NK-92 treated with Interleukin-12 subunit alpha and Interleukin-12 subunit beta, amount 100 ng/mL, for 24 hours (cell line): ENCODE results near the gene DENND6B.

Experiments used
- DNase-seq: peaks from one replicate; lab custom pipeline; 2025; lab: John Stamatoyannopoulos, UW

DENND6B gene

GRCh38 chr22:50304528-50305392 lies 22.1 kb downstream of the DENND6B start:
- DNase-seq = no peak

DNA sequence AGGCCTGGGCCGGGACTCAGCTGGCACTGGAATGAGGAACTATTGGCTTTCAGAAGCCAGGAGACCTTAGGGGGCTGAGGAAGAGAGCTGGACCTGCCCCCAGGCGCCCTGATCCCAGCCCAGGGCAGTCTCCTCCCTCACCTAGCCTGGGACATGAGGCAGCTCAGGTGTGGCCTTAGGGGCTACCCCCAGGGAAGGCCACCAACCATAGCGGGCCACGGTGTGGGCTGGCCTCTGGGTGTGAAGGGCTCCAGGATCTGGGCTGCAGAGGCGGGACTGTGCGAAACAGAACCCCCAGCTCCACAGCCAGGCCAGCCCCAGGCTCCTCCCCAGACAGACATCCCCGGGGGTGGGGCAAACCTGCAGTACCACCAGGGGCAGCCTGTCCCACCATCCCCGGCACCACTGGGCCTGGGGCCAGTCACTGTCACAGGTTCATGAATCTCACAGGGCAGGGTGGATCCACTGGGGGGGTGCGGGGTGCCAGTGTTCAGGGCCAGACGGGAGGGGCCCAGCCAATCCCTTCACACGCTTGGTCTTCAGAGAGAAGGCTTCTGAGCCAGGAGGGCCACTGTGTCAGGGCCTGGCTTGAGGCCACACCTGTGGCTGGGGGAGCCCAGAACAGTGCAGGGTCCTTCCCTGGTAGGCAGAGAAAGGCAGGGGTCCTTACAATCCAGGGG lies 22.8 kb downstream of the DENND6B start:
- DNase-seq = no peak

GRCh38 chr22:50303515-50303847 lies 23.3 kb downstream of the DENND6B start:
- no peak for DNase-seq

DNA sequence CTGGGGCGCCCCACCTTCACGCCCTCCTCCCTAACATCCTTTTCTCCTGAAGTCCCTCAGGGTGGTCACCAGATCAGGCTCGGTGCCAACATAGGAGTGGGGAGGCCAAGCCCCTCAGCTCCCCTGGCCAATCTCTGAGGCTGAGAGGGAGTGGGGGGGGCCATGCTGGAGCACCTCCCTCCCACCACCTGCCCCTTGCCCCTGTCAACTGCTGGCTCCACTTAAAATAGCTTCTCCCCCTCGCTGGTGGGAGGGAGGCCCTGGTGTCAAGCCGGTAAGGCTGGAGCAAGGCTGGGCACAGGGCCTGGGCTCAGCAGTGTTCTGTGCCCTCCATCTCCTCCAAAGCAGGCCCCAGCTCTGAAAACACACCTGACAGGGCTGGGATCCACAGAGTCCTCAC lies 24.2 kb downstream of the DENND6B start:
- no peak for DNase-seq

DNA sequence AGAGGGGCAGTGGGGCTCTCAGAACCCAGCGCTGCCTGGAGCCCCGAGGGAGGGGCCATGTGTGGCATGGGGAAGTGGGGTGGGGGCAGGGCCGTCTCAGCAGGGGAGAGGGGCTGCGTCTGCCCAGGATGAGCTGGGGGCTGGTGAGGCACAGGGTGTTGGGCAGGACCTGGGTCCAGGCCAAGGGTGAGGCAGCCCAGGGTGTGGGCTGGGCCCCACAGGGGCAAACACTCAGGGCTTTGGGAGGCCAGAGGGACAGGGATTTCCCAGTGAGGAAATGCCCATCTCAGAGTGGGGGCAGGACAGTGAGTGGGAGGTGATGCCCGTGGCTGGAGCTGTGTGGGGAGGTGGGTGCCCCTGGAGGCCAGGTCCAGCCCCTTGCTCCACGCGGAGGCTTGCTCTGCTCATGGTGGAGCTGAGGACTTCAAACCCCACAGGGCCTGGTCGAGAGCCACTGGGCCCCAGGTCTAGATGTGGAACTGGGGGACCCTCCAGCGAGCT lies 24.7 kb downstream of the DENND6B start:
- DNase-seq = no peak

DNA sequence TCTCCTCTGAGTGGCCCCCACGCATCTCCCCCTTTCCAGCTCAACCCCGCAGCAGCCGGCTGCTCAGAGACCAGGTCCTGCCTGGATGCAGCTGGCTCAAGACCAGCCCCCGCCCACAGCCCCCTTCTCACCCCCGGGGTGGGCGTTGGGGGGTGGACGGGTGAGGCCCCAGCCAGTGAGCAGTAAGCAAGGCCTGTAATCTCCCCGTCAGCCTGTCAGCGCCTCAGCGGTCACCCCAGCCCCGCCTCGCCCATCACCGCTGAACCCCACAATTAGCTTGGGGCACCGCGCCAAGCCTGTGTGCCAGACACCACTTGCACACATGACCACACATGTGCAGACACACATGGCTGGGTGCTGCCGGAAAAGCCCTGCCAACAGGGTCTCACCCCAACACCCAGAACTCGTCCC lies 25.2 kb downstream of the DENND6B start:
- no peak for DNase-seq

DNA sequence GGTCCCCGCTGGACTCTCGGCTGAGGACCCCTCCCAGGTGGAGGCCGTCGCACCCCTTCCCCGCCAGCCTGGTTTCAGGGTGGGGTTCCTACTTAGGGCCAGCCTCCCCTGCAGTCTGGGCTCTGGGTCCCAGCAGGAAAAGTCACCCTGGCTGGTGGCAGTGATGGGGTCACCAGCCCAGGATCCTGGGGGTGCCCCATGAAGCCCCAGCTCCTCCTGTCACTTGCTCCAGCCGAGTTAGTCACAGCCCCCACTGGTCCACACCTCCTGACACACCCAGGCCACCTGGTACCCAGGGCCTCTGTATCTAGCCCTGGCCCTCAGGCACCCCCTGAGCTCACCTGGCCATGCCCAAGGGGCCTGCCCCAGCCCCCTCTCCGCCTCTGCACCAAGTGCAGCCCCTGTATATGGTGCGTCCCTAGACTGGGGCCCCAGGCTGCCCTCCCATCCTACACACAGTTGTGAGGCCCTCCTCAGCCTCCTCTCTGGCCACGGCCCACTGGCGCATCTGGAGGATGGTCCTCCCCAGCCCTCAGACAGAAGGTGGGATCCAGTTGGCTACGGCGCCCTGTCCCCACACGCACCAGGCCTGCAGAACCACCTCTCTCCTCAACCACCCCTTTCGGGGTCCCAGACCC lies 26.1 kb downstream of the DENND6B start:
- no peak for DNase-seq

DNA sequence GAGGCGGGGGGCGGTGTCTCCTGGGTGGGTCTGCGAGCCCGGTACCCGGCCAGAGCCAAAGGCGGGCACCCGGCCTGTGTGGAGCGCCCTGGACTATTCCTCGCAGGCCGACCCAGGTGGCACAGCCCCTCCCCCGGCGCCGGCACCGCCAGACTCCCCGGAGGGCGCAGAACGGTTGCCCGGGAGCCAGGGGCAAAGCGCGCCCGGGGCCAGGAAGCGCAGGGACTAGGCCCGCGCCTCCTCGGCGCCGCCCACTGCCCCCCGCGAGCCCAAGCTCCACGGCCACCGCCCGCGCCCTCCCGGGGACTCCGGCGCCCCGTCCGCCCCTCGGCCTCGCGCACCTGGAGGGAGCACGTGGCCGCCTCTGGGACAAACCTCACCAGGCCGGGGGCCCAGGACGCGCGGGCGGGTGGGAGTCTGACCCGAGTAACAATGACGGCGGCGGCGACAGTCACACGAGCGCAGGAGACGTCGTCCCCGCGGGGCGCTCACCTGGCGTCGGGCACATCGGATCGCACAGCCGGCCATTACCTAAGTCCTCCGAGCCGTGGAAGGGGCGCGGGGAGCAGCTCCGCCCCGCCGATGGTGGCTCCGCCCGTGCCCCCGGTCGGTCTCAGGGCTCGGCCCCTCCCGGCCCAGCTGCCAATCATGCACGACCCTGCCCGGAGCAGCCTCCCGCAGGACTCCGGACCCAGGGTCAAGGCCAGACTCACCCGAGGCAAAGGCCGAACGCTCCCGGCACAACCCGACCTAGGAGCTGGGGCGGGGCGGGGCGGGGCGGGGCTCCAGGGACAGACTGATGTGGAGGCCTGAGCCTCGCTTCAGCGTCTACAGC lies 26.8 kb downstream of the DENND6B start:
- no peak for DNase-seq

DNA sequence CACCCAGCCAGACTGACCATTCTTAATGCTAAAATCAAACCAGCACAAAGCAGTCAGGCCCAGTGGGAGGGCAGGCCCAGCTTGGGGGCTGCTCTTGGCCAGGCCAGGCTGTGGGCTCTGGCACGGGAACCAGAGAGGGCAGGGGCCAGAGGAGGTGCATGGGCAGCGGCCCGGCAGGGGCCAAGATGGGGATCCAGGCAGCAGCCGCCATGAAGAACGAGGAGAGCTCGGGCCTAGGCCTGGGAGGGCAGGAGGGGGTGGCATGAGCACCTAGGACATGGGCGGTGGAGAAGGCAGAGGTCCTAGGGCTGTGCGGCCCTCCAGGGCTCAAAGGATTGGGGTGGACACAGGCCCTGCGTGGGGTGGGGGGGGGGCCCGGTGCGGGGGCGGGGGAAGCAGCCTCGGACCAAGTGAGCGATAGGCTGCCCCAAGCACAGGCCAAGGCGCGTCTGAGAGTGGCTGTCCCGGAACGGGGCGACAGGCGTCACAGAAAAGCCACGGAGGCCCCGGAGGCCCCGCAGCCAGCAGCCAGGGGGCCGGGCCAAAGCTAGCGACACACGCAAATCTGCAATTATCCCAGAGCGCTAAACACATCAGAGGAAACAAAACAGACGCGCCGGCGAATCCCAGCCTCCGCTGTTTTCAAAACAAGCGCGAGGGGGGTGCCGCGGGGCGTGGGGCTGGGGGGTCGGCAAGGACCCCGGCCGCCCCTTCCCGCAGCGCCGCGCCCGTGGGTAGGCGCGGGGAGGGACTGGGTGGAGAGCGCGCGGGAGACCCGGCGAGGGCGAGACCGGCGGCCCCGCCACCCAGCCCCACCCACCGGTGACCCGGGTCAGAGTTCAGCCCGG lies 27.7 kb downstream of the DENND6B start:
- no peak for DNase-seq

GRCh38 chr22:50298266-50298637 lies 28.6 kb downstream of the DENND6B start:
- no peak for DNase-seq

GRCh38 chr22:50297510-50298265 lies 29.1 kb downstream of the DENND6B start:
- DNase-seq = no peak

- DNase-seq = no peak
These were observed 29.9 kb downstream of the DENND6B start for GRCh38 chr22:50296658-50297490.

GRCh38 chr22:50294319-50294656 lies 32.5 kb downstream of the DENND6B start:
- no peak for DNase-seq

- no peak for DNase-seq
These were observed 33.1 kb downstream of the DENND6B start for GRCh38 chr22:50293441-50294318.

DNA sequence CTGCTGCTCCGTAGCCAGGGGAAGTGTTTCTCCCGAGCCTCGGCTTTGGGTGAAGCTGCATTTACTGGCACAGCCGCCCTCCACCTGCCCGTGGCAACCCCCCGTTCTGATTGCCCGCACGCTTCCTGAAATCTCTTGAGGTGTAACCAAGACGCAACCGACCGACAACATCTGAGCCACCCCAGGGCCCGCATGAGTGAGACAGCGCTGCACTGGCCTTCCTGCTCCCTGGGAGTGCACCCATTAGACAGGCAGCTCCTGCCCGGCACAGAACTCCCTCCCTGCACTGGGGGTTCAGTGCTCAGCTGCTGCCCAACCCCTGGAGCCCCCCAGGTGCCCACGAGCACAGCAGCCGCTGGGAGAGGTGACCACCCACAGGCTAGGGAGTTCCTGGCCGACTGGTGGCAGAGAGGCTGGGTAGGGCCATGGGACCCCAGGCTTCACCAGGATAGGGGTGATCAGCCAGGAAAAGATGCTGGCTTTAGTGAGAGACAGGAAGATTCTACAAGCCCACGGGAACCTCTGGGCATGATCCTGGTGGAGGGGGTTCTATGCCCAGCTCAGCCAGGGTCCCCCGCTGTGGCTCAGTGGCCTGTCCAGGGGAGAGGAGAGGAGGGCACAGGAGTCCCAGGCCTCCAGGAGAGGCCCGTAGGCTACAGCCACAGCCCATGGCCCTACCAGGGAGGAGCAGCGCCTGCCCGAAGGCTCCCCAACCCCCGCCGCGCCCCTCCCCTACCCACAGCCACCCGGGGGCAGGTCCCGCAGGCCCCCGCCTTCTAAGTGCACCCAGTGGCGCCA lies 34.0 kb downstream of the DENND6B start:
- DNase-seq = no peak

DNA sequence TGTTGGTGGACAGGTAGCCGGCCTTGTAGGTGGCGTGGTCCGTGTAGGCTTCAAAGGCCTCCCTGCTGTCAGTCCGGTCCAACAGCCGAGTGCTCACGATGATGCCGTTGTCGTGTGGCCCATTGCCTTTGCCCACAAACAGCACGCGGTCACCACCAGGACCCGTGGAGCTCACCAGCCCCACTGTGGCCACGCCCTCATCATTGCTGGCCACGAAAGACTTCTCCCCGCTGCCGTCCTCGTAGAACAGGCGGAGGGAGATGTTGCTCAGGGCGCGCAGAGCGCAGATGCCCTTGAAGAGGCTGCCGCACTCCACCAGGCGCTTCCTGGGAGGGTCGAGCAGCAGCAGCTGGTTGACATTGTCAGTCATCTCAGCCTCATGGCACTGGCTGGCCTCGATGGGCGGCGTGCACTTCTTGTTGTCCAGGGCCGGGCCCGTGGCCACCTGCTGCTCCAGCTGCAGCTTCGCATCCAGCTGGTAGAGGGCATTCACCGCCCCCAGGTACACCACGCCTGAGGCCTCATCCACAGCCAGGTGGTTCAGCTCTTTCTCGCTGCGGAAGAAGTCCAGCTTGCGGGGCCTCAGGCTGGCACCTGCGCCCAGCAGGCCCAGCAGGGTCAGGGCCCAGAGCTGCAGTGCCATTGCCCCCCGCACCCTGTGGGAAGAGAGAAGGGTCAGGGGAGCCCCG lies 36.7 kb downstream of the DENND6B start:
- no peak for DNase-seq
